IMR-90 (cell line): ENCODE measurements around the gene ARAP3. TPM values are rescaled to one million over a fixed set of nuclear protein-coding genes. Genes with fewer than 3 reads are reported as not detected.

ENCODE experiments used
- ATAC-seq: fragments of 200-7000 bp; cut with Tn5 transposase; 2 replicates; pipeline ENCODE4 v1.9.1; 2020; ENCODE audit warnings: low read depth, mild to moderate bottlenecking, moderate library complexity
- BruUV-seq: library from RNA; stranded (reverse); fragments of 400-500 nt; replicated peaks from 2 replicates; lab custom pipeline; 2021; lab: Mats Ljungman, UMichigan
- CTCF ChIA-PET: fragments of 300-600 bp; formaldehyde crosslinking; extraction: SDS; loops from one replicate; lab custom pipeline; 2021; ENCODE audit warnings: antibody characterized with exemption; lab: Yijun Ruan, JAX
- POLR2A ChIA-PET: fragments of 300-600 bp; sonication (Branson Sonifier 250); formaldehyde crosslinking; loops from one replicate; lab custom pipeline; 2022; ENCODE audit warnings: antibody characterized with exemption; ENCODE audit not compliant: unreplicated experiment; lab: Charles Lee
- DNase-seq: peaks from one replicate; pipeline ENCODE4 v3.0.0; 2013
- H2AFZ ChIP-seq: replicated peaks from 2 replicates; pipeline ENCODE3; 2013; ENCODE audit warnings: low read length, mild to moderate bottlenecking; ENCODE audit not compliant: poor library complexity
- H2AK5ac ChIP-seq: 2 replicates; pipeline ENCODE4 v1.6.1; 2013; ENCODE audit warnings: low read depth, low read length, inconsistent platforms
- H2AK9ac ChIP-seq: replicated peaks from 2 replicates; pipeline ENCODE3; 2013; ENCODE audit warnings: mild to moderate bottlenecking, low read depth, low read length, moderate library complexity; ENCODE audit not compliant: poor library complexity
- H2BK120ac ChIP-seq: 2 replicates; pipeline ENCODE4 v1.6.1; 2013; ENCODE audit warnings: low read depth, low read length, inconsistent platforms
- H2BK15ac ChIP-seq: 3 replicates; pipeline ENCODE4 v1.6.1; 2013; ENCODE audit warnings: low read depth, low read length, inconsistent platforms
- H2BK20ac ChIP-seq: 2 replicates; pipeline ENCODE4 v1.6.1; 2013; ENCODE audit warnings: low read depth, mild to moderate bottlenecking, inconsistent platforms, low read length, moderate library complexity
- H2BK5ac ChIP-seq: 2 replicates; pipeline ENCODE4 v1.6.1; 2013; ENCODE audit warnings: mild to moderate bottlenecking, low read depth, low read length, inconsistent platforms; ENCODE audit not compliant: poor library complexity, severe bottlenecking
- H3K14ac ChIP-seq: replicated peaks from 2 replicates; pipeline ENCODE4 v1.6.1; 2013; ENCODE audit warnings: low read depth, low read length, inconsistent platforms
- H3K18ac ChIP-seq: 2 replicates; pipeline ENCODE4 v1.6.1; 2013; ENCODE audit warnings: low read depth, low read length, control low read depth
- H3K23ac ChIP-seq: 2 replicates; pipeline ENCODE4 v1.6.1; 2013; ENCODE audit warnings: low read depth, low read length, inconsistent platforms
- H3K27ac ChIP-seq: 2 replicates; pipeline ENCODE4 v1.5.1; 2013; ENCODE audit warnings: mild to moderate bottlenecking, control low read depth, low read length; ENCODE audit not compliant: insufficient read depth
- H3K27me3 ChIP-seq: 2 replicates; pipeline ENCODE4 v1.6.1; 2013; ENCODE audit warnings: low read length; ENCODE audit not compliant: control insufficient read depth, insufficient read depth
- H3K36me3 ChIP-seq: 2 replicates; pipeline ENCODE4 v1.6.1; 2013; ENCODE audit warnings: low read length, mixed read lengths; ENCODE audit not compliant: control insufficient read depth, insufficient read depth
- H3K4ac ChIP-seq: 2 replicates; pipeline ENCODE4 v1.6.1; 2013; ENCODE audit warnings: low read depth, low read length, inconsistent platforms
- H3K4me1 ChIP-seq: 2 replicates; pipeline ENCODE4 v1.6.1; 2013; ENCODE audit warnings: low read length, mixed read lengths; ENCODE audit not compliant: control insufficient read depth, insufficient read depth
- H3K4me2 ChIP-seq: 2 replicates; pipeline ENCODE4 v1.6.1; 2013; ENCODE audit warnings: low read depth, mild to moderate bottlenecking, control low read depth, low read length, moderate library complexity
- H3K4me3 ChIP-seq: 2 replicates; pipeline ENCODE4 v1.5.1; 2013; ENCODE audit warnings: low read depth, mild to moderate bottlenecking, control low read depth, low read length, moderate library complexity; ENCODE audit not compliant: insufficient read depth
- H3K56ac ChIP-seq: 2 replicates; pipeline ENCODE4 v1.6.1; 2013; ENCODE audit warnings: low read length, inconsistent platforms; ENCODE audit not compliant: insufficient read depth; ENCODE audit errors: extremely low read depth
- H3K79me1 ChIP-seq, 2 experiments: 2 replicates each; pipeline ENCODE4 v1.6.1; 2013; ENCODE audit warnings: low read length in 2 of 2, inconsistent platforms in 1 of 2, low read depth in 1 of 2
- H3K9ac ChIP-seq: 2 replicates; pipeline ENCODE4 v1.6.1; 2013; ENCODE audit warnings: low read depth, low read length, control low read depth
- H3K9me1 ChIP-seq: 2 replicates; pipeline ENCODE4 v1.6.1; 2013; ENCODE audit warnings: low read length, inconsistent platforms; ENCODE audit not compliant: insufficient read depth
- H3K9me3 ChIP-seq: 2 replicates; pipeline ENCODE4 v1.6.1; 2013; ENCODE audit warnings: low read length; ENCODE audit not compliant: control insufficient read depth, insufficient read depth
- H4K20me1 ChIP-seq: 2 replicates; pipeline ENCODE4 v1.6.1; 2013; ENCODE audit warnings: low read length, inconsistent platforms; ENCODE audit not compliant: insufficient read depth
- H4K5ac ChIP-seq: 2 replicates; pipeline ENCODE4 v1.6.1; 2013; ENCODE audit warnings: mild to moderate bottlenecking, low read depth, low read length, control low read depth
- H4K8ac ChIP-seq, 2 experiments: 2 replicates each; pipeline ENCODE4 v1.6.1; 2013; ENCODE audit warnings: low read depth in 2 of 2, low read length in 2 of 2, control low read depth in 1 of 2, inconsistent platforms in 1 of 2
- H4K91ac ChIP-seq: 2 replicates; pipeline ENCODE4 v1.6.1; 2013; ENCODE audit warnings: low read depth, low read length, inconsistent platforms; ENCODE audit not compliant: insufficient read depth
- BHLHE40 ChIP-seq: fragments of 150-350 bp; IDR thresholded peaks from 2 replicates; pipeline ENCODE4 v1.6.1; 2016; ENCODE audit warnings: mild to moderate bottlenecking, low read depth, low read length
- CEBPB ChIP-seq: IDR thresholded peaks from 2 replicates; pipeline ENCODE4 v1.6.1; 2012; ENCODE audit warnings: low read depth, low read length, improper control_type of control experiment
- CHD1 ChIP-seq: IDR thresholded peaks from 2 replicates; pipeline ENCODE4 v1.6.1; 2012; ENCODE audit warnings: low read depth, low read length, improper control_type of control experiment
- CTCF ChIP-seq: conservative IDR thresholded peaks from 2 replicates; pipeline ENCODE4 v1.5.1; 2012; ENCODE audit warnings: mild to moderate bottlenecking, low read depth, low read length, improper control_type of control experiment
- ELK1 ChIP-seq: fragments of 150-350 bp; IDR thresholded peaks from 2 replicates; pipeline ENCODE4 v1.6.1; 2016; ENCODE audit warnings: low read depth, mild to moderate bottlenecking, low read length, moderate library complexity, borderline replicate concordance
- FOS ChIP-seq: fragments of 150-350 bp; IDR thresholded peaks from 2 replicates; pipeline ENCODE4 v1.6.1; 2016; ENCODE audit warnings: low read depth, low read length
- MAFK ChIP-seq: IDR thresholded peaks from 2 replicates; pipeline ENCODE4 v1.6.1; 2012; ENCODE audit warnings: low read depth, low read length, improper control_type of control experiment
- MAZ ChIP-seq: IDR thresholded peaks from 2 replicates; pipeline ENCODE4 v1.6.1; 2012; ENCODE audit warnings: low read depth, mild to moderate bottlenecking, low read length, improper control_type of control experiment, moderate library complexity, borderline replicate concordance
- MXI1 ChIP-seq: IDR thresholded peaks from 2 replicates; pipeline ENCODE4 v1.6.1; 2012; ENCODE audit warnings: low read depth, mild to moderate bottlenecking, low read length, moderate library complexity, borderline replicate concordance
- NFE2L2 ChIP-seq: fragments of 150-350 bp; IDR thresholded peaks from 2 replicates; pipeline ENCODE4 v1.6.1; 2016; ENCODE audit warnings: low read depth, mild to moderate bottlenecking, low read length
- POLR2A ChIP-seq: IDR thresholded peaks from 2 replicates; pipeline ENCODE4 v1.6.1; 2012; ENCODE audit warnings: mild to moderate bottlenecking, low read depth, low read length
- RAD21 ChIP-seq: IDR thresholded peaks from 2 replicates; pipeline ENCODE4 v1.6.1; 2012; ENCODE audit warnings: low read length, improper control_type of control experiment
- RCOR1 ChIP-seq: IDR thresholded peaks from 2 replicates; pipeline ENCODE4 v1.6.1; 2012; ENCODE audit warnings: mild to moderate bottlenecking, low read length, improper control_type of control experiment; ENCODE audit not compliant: insufficient replicate concordance
- RFX5 ChIP-seq: IDR thresholded peaks from 2 replicates; pipeline ENCODE4 v1.8.0; 2012; ENCODE audit warnings: low read depth, mild to moderate bottlenecking, low read length, moderate library complexity
- SMC3 ChIP-seq: fragments of 150-350 bp; IDR thresholded peaks from 2 replicates; pipeline ENCODE4 v1.6.1; 2016; ENCODE audit warnings: low read depth, mild to moderate bottlenecking, antibody characterized with exemption, low read length, moderate library complexity
- USF2 ChIP-seq: fragments of 150-350 bp; IDR thresholded peaks from 2 replicates; pipeline ENCODE4 v1.6.1; 2017; ENCODE audit warnings: mild to moderate bottlenecking, antibody characterized with exemption, low read length, low read depth
- WGBS, 2 experiments: methylation state at CpG; one replicate each; pipeline versions ENCODE4 v1.1.5 to v1.1.7; 2013; ENCODE audit warnings: missing lambda C conversion rate in 2 of 2; ENCODE audit not compliant: insufficient read length in 1 of 2; ENCODE audit errors: extremely low coverage in 2 of 2; 5-methylcytosine and 5-hydroxymethylcytosine counted together
- dilution Hi-C: fragments of 300-500 bp; cut with HindIII; formaldehyde crosslinking; loops from one replicate; pipeline ENCODE4 v1.14.3; 2018; ENCODE audit warnings: low sequenced_read_pairs; ENCODE audit not compliant: unreplicated experiment
- in situ Hi-C: fragments of 300-500 bp; cut with MboI; formaldehyde crosslinking; loops from 3 replicates; pipeline ENCODE4 v1.14.3; 2019; ENCODE audit warnings: low sequenced_read_pairs, inconsistent platforms, mixed read lengths
- intact Hi-C: fragments of 100-400 bp; cut with micrococcal nuclease; formaldehyde crosslinking; loops from 2 replicates; pipeline ENCODE4 v1.10.0; 2022
- polyA plus RNA-seq, 3 experiments: library from polyadenylated mRNA; depleted of rRNA; stranded (reverse); fragments of >200 nt; gene quantifications; 2 replicates each; pipeline ENCODE4 v1.2.3, GENCODE V29; 2012; ENCODE audit warnings: low replicate concordance in 1 of 3
- total RNA-seq: library from RNA; depleted of rRNA; stranded (reverse); fragments of >200 nt; gene quantifications from 2 replicates; pipeline ENCODE4 v1.2.3, GENCODE V29; 2012

The ARAP3 gene
- total and polyA plus RNA-seq, 2 of the 4 experiments (the other 2 are of a cell fraction) = 2.2 to 6.9 TPM

GRCh38 chr5:141635646-141636045, 46.4 kb downstream of the ARAP3 start:
- no peak overlapping the region for H4K91ac ChIP-seq
- BruUV-seq = no TSS peak
- H3K23ac ChIP-seq = peak overlapping the region; percentile 95
- in situ Hi-C loops (no loop called here), intact Hi-C loops (loop anchor here (2.0 kb wide), 1 partner anchor 43 kb away; no protein-coding TSS in a partner anchor), dilution Hi-C loops (no loop called here)
- H3K9ac ChIP-seq = peak overlapping the region; percentile 97
- no peak for ATAC-seq
- peaks cover 27% of the 10 kb centered on the region for H4K20me1 ChIP-seq
- no peak overlapping the region for H3K27ac ChIP-seq
- no peak overlapping the region for H2BK5ac ChIP-seq
- 0 out of 2 replicates have a peak overlapping the region, but pooled peaks have one; percentile 75 for H3K4ac ChIP-seq
- H3K14ac ChIP-seq = peak overlapping the region; percentile 65; the same call in 1 of the 2 replicates
- H3K18ac ChIP-seq = no peak overlapping the region
- H2AFZ ChIP-seq = no peak overlapping the region
- no peak overlapping the region for H3K56ac ChIP-seq
- no peak overlapping the region for H2BK120ac ChIP-seq
- no peaks in the 10 kb centered on the region for H3K27me3 ChIP-seq
- TF ChIP-seq CEBPB = no peak
- no peak for TF ChIP-seq MXI1
- no peak for TF ChIP-seq POLR2A
- TF ChIP-seq MAZ = no peak
- TF ChIP-seq CTCF = no peak
- no peak for TF ChIP-seq RCOR1
- no peak for TF ChIP-seq NFE2L2
- TF ChIP-seq BHLHE40 = no peak
- no peak for TF ChIP-seq CHD1
- TF ChIP-seq RAD21 = no peak
- no peak for TF ChIP-seq ELK1
- TF ChIP-seq FOS = no peak
- TF ChIP-seq SMC3 = no peak
- no peak for TF ChIP-seq RFX5
- TF ChIP-seq MAFK = no peak
- no peak for TF ChIP-seq USF2
- peak overlapping the region; percentile 100 for H3K4me2 ChIP-seq
- H3K9me1 ChIP-seq = peaks cover 28% of the 10 kb centered on the region
- no peak overlapping the region for H2AK5ac ChIP-seq
- H4K5ac ChIP-seq = no peak overlapping the region
- H2BK20ac ChIP-seq = no peak overlapping the region
- H2AK9ac ChIP-seq = peak overlapping the region; percentile 89
- H2BK15ac ChIP-seq = no peak overlapping the region
- WGBS, 2 experiments = no CpG with 5 or more reads among the region's 7 CpGs
- no peaks in the 10 kb centered on the region for H3K9me3 ChIP-seq
- no peak overlapping the region for H4K8ac ChIP-seq
- ChIA-PET POLR2A (no interaction called here), CTCF (interaction anchor here (2.8 kb wide), 2 partner anchors 16 to 43 kb away, joined by 13 to 17 read pairs; partner anchors contain the start of gene DIAPH1)
- H3K4me3 ChIP-seq = peak overlapping the region; percentile 97
- peaks cover 8% of the 10 kb centered on the region for H3K36me3 ChIP-seq
- H3K79me1 ChIP-seq = peaks cover 30 to 47% of the 10 kb centered on the region in 2 experiments
- H3K4me1 ChIP-seq = peaks cover 12% of the 10 kb centered on the region
- no peak for DNase-seq
